ENCODE data around the gene INSC.

GRCh38 chr11:15291885-15292284 lies 177.2 kb downstream of the INSC start:
- TF ChIP-seq CTCF (IDR thresholded peaks at IDR 0.05) (no peak), POLR2A (IDR thresholded peaks at IDR 0.05) (no peak)

Measured in heart left ventricle (tissue), 13 donors.